T-helper 9 cell (primary cell): Measurements from ENCODE around the gene ANKMY2.
"Not testable (repeated sequence)": the region's sequence is repeated elsewhere in the genome, so short reads cannot be mapped to it uniquely, and the experiment has no call there.

Experiments
- DNase-seq: peaks from one replicate; pipeline ENCODE4 v3.0.0-alpha.2; 2020
- total RNA-seq, 2 donors: gene quantifications; one replicate each; lab custom pipeline; 2026; lab: John Stamatoyannopoulos, UW

Gene ANKMY2
- 11.1 to 19.6 reads per million in 2 donors for total RNA-seq

DNA sequence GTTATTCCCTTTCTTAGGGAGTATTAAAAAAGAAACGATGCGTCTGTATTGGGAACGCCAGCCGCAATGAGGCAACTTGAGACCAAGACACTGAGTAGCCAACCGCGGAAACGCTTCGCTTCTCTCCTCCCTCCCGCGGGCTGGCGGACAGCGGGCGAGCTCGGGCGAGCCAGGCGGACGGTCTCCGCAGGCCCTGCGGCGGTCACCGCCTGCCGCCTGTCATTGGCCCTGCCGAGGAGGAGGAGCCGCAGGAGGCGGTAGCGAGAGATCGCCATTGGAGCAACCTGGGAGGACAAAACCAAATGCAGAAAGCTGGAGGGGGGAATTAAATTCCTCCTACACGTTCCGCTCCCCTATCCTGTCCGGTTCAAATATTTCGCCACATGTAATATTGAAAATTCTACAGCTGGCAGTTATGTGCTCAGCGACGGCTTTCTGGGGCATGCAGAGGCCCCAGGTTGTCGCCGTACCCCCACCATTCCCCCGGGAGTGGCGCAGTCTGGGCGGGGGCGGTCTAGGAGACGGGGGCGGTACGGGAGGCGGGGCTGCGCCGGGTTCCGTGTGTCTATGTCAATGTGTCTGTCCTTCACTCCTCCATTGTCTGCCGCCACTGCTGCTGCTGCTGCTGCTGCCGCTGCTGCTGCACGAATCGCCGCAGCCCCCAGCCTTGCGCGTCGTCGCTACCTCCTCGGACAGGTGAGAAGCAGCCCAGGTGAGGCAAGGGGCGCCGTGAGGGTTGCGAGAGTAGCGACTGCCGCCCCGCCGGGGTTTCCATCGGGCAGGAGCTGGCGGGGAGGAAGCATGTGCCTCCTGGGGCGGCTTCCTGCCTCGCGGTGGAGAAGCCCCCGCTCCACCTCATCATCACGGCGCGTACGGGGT, at the start of gene ANKMY2, which contains the start of gene BZW2:
Gene ANKMY2, minus strand, starts transcription at position 162 of the 879 bp plus-strand sequence. CDS start 181 bp downstream, outside the sequence.
Gene BZW2, plus strand, starts transcription at position 589 of the 879 bp plus-strand sequence. CDS start 19,263 bp downstream, outside the sequence.
- peak; percentile 83 for DNase-seq

DNA sequence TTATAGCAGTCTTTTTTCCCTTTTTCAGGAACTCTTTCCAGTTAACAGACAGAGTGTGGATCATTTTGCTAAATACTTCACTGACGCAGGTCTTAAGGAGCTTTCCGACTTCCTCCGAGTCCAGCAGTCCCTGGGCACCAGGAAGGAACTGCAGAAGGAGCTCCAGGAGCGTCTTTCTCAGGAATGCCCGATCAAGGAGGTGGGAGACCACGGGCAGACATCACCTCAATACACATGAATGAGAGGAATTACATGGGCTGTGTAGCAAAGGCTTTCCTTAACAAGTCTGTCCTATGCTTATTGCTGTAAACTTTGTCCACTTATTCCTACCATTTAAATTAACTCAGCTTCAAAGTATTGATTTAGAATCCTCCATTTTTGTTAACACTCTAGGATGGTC, 49.3 kb upstream of the ANKMY2 start:
- DNase-seq = no peak

DNA sequence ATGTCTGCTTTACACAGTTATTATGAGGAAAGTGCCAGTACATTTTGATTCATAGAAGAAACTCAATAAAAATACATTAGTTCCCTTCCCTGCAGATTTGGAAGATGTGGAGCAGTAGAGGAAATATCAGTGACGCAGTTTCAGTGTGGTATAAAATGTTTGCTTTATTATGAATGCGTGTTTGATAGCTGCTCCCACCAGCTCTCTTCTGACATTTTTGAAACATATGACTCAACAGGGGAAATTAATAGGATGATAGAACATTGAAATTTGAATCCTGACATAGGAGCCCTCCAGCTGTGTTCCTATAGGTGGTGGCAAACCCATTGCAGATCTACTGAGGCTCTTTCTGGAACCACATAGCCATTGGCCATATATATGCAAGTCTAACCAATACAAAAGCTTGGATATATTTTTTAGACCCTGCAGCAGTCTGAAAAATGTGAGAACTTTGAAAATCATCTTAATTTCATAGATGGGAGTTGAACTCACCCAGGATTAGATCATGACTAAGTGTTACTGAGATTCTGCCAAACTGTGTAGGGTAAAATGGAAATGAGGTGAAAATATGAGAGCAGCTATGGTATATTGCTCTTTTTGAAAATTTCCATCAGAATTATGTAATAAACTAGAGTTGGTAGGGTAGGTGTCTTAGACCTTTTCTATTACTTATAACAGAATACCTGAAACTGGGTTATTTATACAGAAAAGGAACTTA, 48.2 kb upstream of the ANKMY2 start:
- DNase-seq = no peak

DNA sequence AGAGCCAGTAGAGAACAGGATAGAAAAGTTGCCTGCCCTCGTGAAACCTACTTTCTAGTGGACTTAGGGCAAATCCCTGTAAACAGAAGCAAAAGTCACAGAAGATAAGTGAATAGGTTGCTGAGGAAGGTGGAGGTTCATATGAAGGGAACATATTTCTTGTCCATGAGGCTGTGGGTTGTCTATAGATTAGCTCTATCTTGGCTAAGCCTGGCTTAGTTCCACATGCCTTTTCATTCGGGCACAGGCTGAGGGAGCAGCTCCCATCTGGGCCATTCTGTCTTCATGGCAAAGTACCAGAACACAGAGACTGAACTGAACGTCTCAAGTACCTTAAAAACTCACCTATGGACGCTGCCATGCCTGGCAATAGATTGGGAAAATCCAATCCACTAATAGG, 45.7 kb upstream of the ANKMY2 start:
- no peak for DNase-seq

DNA sequence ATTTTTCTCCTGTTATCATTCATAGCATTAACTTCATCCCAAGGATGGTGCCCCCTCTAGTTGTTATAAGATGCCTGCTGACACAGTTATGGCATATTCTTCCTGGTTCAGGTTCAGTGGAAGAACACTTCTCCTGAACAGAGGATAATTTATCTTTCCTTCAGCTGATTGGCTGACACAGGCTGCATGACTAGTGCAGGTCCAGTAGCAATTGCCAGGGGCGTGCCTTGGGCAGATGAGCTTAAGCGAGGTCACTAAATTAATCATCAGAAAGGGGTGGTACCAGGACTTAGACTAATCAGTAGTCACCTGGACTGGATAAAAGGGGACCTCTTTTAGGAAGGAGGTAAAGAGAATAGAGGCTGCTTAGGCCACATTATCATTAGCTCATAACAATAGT, 42.7 kb upstream of the ANKMY2 start:
- no peak for DNase-seq

DNA sequence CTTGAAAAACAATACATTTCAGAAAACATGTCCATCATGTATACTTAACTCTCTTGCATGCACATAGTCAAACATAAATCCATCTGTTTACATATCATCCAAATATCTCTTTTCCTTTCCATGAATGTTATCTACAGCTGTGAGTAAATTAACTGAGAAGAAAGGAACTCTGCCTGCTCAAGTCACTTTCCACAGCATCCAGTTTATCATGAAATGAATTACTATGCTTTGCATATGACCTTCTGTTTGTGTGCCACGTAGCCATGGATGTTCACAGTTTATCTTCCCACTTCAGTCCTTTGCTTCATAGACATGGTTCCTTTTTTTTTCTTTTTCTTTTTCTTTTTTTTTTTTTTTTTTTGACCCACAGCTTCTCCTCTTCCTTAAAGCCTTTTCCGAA, 40.0 kb upstream of the ANKMY2 start:
- DNase-seq = no peak

DNA sequence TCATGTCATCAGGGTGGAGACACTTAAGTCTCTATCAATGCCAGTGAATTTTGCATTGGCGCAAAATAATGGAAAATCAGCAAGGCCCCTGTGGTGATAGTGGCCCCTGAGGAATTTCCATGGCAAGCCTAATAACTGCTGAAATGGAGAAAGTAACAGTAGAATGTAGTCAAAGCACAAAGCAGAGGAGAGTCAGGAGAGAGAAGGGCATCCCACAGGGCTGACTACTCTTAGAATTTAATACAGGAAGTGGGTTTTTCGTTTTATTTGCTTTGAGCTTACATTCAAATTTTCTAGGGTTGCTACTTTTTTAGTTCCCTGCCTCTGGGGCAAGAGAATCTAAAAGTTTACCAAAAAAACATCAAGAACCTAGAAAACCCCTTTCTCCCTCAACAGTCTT, 39.4 kb upstream of the ANKMY2 start:
- DNase-seq = no peak

DNA sequence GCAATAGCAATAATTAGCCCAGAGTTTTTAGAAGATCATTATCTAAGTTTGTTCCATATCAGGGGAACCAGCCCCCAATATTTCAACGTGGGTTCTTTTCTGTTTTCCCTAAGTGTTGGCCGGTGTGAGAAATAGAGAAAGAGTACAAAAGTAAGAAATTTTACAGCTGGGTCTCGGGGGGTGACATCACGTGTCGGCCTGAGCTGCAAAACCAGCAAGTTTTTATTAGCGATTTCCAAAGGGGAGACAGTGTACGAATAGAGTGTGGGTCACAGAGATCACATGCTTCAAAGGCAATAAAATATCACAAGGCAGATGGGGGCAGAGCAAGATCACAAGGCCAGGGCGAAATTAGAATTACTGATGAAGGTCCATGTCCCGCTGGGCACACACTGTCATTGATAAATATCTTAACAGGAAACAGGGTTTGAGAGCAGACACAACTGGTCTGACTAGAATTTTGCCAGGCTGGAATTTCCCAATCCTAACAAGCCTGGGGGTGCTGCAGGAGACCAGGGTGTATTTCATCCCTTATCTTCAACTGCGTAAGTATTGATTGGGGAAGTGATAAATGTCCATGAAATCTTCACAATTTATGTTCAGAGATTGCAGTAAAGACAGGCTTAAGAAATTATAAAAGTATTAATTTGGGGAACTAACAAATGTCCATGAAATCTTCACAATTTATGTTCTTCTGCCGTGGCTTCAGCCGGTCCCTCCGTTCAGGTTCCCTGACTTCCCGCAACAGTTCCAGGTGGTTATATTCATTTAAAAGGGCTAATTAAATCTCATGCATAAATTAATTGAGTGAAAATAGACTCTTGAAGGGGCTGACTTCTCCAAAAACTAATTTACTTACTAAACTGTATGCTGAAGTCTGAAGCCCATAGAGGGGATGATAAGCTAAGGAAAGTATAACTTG, 33.4 kb upstream of the ANKMY2 start:
- DNase-seq = not testable (repeated sequence)

DNA sequence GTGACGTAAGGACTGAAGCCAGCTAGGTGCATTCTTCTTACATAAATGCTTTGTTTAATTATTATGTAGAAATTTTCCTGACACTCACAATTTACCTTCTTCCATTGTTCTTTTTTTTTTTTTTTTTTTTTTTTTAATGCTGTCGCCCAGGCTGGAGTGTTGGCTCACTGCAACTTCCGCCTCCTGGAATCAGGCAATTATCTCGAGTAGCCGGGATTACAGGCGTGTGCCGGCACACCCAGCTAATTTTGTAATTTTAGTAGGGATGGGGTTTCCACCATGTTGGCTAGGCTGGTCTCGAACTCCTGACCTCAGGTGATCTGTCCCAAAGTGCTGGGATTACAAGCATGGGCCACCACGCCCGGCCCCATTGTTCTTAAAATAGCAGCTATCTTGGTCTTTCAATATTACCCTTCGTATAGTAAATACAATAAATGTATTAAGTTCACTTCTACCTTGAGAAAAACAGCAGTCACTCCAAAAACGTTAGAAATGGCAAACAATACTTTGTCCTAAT, 32.5 kb upstream of the ANKMY2 start:
- DNase-seq = no peak

DNA sequence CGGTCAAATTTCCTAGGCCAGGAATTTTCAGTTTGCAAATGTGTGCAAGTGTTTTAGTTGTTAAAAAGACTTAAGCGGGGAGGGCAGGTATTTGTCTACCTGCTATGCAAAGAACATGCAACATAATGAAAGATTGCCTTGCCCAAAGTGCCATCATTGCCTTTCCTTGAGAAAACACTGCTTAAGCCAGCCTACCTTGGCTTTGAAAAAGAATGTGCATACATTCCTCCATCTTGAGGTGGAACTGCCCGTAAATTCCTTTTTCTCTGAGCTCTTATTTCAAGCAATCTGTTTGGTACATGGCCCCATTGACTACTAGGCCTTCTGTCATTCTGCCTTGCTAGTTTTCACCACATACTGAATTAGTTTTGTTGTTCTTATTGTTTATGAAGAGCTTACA, 29.7 kb upstream of the ANKMY2 start:
- DNase-seq = no peak

DNA sequence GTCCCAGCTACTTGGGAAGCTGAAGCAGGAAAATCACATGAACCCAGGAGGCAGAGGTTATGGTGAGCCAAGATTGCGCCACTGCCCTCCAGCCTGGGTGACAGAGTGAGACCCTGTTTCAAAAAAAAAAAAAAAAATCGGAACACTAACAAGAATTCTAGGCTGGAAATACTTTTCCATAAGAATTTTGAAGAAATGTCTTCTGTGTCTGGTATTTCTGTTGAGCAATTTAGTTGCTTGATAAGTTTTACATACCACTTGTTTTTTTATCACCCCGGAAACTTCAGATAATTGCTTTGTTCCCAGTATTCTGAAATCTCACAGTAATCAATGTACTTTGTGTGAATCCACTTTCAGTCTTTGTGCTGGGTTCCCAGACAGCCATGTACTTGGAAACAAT, 26.3 kb upstream of the ANKMY2 start:
- no peak for DNase-seq

DNA sequence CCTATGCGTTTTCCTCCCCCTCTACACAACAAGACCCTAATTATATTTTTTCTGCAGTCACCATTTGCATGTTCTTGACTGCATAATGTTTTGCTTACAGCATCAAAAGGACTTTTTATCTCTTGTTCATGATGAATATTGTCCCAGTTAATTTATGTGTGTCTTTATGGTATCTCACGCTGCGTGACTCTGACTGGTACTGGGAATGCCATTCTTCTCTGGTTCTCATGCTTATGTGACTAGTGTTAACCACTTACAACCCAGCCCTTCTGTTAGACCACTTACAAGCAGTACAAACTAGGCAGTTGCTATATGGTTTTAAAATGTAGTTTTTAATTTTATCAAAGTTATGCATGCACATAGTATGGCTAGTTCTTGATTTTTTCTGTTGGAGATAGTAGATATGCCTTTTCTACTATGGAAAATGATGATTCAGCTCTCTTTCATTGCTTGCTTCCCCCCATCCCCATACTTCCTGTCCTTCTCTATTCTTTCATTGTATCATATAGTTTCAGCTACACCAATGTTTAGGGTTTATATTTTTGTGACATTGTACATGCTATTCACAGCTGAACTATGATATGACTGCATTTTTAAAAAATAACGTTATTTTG, 25.3 kb upstream of the ANKMY2 start:
- no peak for DNase-seq

DNA sequence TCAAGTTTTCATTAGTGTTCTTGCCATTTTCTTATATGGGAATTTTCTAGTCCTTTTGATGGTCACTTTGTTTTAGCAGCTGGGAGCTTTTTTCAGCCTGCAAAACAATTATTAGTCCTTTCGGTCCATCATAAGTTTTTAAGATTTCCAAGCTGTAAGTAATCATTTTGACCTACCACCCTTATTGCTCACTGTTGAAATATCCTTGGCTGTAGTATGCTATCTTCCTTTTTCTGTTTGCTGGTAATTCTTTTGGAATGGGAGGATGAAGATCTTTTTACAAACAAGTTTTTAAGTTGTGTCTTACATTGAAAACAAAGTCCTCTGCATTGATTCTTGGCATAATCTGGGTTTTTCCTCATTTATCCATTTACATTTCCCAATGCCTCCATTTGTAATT, 24.5 kb upstream of the ANKMY2 start:
- DNase-seq = no peak

DNA sequence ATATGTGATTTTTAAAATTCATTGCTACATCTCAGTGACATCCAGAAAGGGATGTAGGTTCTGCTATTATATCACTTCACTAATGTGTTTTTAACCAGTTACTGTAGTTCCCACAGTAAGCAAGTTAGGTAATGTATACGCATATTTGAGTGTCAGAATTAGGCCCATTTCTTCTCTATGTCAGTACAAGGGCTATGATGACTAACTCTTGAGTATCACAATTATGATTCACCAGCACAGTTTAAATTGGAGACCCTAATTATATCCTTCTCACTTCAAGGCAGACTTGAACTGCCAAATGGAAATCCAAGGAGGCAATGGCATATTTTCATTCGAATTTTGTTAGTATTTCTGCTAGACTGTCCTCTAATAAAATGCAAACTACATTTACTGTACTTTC, 24.0 kb upstream of the ANKMY2 start:
- no peak for DNase-seq

DNA sequence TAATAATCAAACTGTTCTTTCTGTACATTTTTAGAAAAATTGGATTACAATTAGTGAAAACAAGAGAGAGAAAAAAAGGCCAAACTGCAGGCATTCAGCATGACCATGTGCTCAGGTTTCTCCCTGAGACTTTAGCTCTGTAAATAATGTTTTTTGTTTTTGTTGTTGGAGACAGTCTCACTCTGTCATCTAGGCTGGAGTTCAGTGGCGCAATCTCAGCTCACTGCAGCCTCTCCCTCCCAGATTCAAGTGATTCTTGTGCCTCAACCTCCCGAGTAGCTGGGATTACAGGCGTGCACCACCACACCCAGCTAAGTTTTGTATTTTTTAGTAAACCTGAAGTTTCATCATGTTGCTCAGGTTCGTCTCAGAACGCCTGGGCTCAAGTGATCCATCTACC, 23.4 kb upstream of the ANKMY2 start:
- no peak for DNase-seq

DNA sequence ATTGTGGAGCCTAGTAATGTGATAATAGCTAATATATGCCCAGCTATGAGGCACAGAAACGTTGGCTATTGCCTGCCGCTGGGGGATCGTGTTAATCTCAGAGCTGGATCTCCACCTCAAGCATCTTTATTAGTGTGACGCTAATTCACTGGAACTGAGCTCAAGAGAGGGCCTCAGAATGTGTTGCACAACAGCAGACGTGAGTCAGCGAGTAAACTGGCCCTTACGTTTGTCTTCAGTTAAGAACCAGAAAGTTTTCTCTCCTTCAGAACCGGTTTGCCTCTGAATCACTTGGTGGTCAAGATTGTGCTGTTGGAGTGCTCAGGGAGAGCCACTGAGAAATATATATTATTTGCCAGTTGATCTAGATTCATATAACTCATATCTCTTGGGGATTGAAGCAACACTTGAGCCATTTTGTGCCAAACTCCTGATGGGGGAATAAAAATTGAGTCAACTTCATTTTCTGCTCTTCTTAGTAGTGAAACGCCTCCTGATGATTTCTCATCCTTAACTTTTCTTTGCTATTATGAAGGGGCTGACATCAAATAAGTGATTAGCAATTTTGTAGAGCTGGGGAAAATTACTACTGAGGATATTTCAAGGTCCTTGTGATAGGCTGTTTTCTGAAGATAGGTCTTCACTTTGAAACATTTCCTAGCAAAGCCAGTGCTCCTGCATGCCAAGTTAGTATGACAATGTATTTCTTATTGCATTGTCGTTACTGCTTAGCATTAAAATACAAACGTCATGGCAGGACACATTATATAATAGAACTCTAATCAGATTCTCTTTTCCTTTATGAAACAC, 22.7 kb upstream of the ANKMY2 start:
- no peak for DNase-seq

DNA sequence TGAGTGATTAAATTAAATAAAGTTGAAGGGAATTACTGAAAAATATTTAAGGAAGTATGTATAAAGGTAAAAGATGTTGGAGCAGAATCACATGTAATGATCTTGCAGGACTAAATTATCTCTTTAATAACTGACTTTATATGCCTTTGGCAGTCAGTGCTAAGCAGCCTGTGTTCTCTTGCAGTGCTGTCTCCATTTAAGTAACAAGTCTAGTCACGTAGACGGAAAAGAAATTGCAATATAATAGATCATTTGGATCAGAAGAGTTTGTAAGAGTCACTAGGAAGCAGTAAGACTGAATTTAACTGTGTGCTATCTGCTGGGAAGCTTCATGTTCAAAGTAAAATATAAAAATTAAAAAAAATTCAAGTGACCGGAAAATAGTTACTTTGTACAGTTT, 21.8 kb upstream of the ANKMY2 start:
- no peak for DNase-seq

DNA sequence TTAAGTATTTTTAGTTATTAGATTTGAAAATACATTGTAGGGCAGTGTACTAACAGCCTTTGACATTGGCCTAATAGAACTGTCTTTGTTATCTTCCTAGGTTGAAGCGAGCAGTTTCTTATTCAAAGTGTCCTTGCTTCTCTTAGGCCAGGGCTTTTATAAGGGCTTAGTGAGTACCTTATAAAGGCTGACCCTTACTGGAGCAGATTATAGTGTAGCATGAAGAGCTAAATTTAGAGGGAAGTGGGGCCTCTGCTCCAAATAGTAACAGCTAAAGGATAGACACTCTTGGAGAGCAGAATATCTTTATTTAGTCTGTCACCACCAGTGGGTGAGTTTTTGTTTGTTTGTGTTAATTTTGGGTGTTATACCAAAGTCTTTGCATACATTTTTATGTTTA, 16.4 kb upstream of the ANKMY2 start:
- no peak for DNase-seq

DNA sequence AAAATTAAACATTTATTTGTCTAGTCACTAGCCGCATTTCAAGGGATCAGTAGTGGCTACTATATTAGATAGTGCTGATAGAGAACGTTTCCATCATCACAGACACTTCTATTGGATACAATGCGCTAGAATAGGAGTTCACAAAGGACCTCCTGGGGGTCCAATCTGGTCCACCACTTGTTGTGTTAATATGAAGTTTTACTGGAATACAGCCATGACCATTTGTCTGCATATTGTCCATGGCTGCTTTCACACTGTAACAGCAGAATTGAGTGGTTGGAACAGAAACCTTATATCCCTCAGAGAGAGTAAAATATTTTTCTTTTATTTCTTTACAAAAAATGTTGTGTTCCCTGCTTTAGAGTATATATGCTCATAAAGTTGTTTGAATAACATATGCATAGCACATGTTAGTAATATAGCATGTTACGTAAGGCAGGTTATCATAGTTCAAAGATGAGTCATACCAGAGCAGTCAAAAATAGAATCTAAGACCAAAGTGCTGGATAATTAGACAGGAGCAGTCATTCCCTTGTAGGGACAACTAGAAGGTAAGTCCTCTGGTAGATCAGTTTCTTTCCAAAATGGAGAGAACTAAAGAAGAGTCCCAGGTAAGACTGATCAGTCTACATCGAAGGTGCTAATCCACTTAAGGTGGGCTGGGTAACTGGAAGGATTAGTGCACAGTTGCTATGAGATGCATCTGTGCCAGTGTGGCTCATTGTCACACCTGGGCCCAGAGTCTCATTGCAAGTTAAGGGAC, 15.3 kb upstream of the ANKMY2 start:
- no peak for DNase-seq

DNA sequence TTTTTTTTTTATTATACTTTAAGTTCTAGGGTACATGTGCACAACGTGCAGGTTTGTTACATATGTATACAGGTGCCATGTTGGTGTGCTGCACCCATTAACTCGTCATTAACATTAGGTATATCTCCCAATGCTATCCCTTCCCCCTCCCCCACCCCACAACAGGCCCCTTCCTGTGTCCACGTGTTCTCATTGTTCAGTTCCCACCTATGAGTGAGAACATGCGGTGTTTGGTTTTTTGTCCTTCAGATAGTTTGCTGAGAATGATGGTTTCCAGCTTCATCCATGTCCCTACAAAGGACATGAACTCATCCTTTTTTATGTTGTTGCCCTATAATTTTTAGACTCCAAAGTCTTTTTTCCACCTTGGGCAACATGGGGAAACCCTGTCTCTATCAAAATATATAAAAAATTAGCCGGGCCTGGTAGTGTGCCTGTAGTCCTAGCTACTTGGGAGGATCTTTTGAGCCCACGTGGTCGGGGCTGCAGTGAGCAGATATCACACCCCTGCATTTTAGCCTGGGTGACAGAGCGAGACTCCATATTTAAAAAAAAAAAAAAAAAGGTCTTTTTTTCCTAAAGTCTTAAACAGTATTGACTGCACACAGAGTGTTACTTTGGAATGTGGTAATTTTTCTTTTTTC, 14.4 kb upstream of the ANKMY2 start:
- not testable (repeated sequence) for DNase-seq
